ENCODE results near the gene BARX2.

The BARX2 gene

DNA sequence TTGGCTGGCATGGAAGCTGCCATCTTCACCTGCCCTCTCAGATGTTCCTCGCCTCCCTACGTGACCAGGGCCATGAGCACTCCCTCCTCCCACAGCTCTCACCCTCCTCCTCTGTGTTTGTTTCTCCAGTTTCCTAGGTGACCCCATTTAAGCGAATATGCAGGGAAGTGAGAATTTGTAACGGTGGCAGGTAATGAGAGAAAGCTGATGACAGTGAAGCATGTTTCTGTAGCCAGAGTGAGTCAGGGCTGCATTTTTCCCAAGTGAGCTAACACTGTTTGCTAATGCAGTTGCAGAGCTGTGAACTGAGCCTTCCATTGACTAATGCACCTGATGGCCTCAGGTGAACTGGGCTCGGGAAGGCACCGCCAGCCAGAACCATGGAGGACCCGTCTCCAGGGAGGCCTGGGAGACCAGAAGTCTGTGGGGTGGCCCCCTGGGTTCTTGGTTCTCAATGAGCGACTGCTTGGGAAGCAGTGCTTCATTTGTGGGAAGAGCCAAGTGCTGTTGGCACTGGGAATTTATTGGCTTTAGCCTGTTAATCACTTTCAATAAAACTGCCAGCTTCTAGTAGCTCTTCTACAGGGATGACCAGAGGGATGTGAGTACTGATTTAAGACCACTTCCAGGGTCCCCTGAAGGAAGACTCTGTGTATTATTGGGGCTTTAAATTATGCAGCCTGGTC lies 64.5 kb downstream of the BARX2 start:
- no peak for DNase-seq (ENCODE audit: low spot score)

DNA sequence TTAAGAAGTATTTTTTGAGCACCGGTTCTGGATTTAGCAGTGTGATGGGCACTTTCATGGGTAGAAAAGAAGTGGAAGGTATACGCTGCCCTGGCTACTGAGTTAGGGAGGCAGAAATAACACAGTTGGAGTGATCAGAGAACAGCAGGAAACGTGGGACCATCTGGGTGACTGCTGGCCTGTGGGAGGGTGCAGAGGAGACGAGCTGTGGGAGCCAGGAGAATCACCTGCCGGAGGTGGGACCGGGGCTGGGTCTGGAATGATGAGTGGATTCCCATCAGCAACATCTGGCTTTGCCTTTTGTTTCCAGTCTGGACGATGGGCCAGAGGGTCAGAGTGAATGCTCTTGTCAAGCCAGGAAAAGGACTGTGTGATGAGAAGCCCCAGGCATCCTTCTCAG lies 66.5 kb downstream of the BARX2 start:
- DNase-seq (ENCODE audit: low spot score) = no peak

DNA sequence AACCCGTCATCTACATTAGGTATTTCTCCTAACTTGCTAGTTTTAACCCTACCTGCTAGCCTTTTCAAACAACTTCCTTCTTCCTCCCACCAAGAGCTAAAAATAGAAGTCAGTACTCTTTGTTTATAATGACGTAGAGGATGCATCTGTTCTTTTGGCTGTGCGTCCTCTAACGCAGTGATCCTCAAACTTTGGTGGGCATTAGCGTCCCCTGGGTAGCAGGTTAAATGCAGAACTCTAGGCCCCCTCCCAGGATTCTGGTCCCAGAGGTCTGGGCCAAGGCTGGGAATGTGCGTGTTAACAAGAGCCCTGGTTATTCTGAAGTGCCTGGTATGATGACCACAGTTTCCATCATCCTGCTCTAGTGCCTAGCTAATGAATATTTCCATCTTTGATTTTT lies 67.6 kb downstream of the BARX2 start:
- no peak for DNase-seq (ENCODE audit: low spot score)

DNA sequence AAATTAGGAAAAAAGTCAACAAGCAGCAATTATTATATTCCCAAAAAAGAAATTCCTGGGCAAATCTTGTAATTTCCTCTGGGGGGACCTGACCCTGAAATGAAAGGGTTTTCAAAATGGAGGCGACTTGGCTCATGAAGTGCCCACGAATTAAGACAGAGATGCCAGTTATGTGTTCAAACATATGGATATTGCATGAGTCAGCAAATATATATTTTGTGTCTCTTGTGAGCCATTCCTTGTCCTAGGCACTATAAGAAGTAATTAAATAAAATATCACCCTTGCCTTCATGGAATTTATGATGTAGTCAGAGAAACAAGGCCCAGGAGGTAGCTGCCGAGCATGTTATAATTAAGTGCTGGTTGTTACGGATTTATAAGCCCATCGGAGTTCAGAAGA lies 68.6 kb downstream of the BARX2 start:
- DNase-seq (ENCODE audit: low spot score) = no peak

DNA sequence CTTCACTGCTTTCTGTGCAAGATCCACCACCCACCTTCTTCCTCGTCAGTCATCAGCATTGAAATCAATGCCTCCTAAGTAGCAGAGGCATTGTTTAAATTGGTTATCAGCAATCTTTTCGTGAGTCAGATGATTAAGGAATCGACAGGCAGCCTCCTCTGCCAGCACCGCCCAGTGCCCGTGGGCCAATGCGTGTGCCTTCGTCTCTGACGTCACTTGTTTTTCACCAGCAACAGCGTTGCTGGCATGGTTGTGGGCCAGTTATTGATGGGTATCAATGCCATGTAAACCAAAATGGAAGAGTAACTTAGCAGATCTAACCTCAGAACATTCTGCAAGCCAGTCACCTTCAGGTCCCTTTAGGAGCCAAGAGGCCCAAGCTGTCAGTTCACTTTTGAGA lies 69.6 kb downstream of the BARX2 start:
- DNase-seq (ENCODE audit: low spot score) = no peak

DNA sequence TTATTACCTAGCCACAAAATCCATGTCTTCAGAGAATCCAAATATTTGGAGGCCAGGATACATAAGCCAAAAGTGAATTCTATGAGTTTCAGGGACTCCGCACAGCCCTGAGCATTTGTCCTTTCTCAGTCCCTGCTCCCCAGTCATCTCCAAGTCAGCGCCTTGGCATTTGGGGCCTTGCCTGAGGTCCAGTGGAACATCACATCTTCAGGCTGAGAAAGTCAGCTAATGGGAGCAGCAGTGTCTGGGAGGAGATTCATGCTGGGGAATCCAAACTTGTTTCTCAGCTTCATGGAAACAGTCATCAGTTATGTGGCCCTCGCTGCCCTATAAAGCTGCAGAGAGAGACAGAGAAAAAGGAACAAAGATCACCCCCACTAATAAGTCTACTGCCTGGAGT lies 70.9 kb downstream of the BARX2 start:
- DNase-seq (ENCODE audit: low spot score) = no peak

DNA sequence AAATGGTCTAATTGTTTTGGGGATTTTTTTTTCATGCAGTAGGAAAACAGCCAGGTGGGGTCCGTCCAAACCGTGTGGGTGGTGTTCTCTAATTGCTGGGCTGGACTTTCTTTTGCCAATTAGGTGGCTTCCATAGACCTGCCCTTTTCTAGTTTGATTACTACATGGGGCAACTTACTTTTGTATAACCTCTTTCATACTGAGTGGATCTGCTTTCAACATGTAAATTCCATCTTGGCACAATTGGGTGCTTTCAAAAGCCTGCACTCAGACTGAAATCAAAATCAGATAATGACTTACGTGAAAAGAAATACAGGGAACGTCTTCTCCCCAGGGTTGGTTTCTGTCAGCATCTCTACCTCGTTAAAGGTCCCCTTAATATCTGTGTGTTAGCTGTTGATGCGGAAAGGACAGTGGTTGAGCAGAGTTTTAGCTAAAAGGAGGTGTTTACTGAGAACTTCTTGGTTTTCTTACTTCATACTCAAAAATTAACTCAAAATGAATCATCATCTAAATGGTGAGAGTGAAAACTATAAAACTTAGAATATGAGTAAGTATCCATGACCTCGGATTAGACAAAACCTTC lies 72.1 kb downstream of the BARX2 start:
- no peak for DNase-seq (ENCODE audit: low spot score)

DNA sequence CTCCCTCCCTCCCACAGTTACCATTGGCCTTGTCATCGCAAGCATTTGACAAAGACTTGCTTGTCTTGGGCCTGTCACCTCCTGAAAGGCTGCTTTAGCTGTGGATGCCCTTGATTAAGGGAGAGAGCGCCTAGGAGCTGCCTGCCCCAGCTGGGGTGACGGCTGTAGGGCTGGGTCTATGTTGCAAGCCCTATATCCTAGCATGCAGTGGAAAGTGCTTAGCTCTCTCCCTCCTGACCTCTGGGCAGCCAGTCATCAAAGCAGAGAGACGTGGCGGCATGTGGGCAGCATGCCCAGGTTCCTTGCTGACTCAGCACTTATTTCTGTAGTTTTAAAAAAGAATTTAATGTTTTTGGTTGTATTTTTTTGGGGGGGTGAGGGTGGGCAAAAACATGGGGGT lies 75.9 kb downstream of the BARX2 start:
- DNase-seq (ENCODE audit: low spot score) = no peak

DNA sequence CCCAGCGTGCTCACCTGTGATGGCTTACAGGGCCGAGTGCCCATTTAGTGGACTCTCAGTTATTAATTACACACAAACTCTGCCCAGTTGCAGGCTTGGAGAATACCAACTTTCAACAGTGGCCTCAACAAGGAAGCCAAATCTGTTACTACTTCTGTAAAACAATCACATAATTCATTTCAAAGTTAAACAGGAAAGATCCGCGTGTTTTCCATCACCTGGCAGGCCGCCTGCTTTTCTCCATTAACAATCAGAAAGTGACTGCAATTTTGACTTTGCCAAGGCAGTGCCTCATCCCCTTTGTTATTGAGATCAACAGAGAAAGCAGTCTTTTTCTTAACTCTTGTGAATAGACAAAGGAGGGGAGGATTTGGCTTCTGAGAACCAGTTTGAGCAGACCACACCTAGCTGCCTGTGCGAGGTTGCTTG lies 77.7 kb downstream of the BARX2 start:
- DNase-seq (ENCODE audit: low spot score) = no peak

DNA sequence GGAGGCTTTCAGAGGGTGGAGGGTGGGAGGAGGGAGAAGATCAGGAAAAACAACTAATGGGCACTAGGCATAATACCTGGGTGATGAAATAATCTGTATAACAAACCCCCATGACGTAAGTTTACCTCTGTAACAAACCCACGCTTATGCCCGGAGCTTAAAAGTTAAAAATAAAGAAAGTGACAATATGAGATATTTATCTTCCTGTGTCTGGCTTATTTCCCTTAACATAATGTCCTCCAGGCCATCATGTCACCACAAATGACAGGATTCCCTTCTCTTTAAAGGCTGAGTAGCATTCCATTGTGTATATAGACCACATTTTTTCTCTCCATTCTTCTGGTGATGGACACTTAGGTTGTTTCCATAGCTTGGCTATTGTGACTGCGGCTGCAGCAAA lies 79.5 kb downstream of the BARX2 start:
- no peak for DNase-seq (ENCODE audit: low spot score)

DNA sequence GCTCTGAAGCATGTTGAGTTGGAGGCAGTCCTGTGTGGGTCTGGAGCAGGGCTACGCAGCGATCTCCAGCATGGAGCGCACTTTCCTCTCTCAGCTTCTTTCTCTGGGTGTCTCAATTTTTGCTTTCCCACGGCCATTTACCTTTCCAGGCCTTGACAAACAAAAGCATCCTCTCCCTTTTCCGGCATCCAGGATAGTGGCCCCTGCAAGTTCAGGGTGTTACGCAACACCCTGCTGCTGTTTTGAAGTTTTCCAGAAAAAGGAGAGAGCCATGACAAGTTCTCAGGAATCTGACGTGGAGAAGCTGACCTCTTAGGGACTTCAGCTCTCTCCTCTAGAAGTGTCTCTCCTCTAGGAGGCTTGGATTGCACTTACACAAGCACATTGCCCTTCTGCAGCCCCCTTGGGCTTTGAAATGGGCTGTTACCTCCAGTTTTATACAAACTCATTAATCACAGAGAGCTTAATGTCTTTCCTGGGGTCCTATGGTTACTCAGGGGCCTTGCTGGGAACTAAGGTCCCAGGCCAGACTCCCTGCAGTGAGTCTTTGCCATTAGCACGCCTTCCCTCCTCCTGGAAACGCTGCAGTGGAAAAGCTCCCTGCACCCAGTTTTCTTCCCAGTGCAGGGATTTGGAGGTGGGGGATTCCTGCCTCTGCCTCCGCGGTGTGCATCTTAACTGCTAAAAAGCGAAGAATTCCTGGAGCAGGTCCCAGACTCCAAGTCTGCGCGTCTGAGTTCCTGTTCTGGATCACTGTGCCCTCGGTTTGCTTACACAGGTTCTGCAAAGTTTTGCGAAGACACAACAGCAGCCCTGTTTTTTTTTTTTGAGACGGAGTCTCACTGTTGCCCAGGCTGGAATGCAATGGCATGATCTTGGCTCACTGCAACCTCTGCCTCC lies 80.4 kb downstream of the BARX2 start:
- no peak for DNase-seq (ENCODE audit: low spot score)

DNA sequence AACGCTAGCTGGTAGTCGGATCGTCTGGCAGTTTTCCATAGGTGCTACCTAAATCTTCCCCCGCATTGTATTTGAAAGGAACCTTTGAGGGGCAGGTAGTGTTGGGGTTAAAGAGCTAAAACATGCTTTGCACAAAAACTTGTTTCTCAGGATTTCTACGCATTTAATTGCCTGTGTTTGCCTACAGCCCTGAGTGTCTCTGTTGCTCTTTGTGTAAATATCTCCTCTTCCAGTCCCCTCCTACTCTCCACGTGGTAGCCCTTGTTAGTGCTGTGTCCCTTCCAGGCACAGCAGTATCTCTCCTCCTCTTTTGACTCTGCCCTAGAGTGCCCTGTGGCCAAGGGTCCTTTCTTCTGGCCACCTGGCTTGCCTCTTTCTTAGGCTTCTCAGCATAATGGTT lies 81.7 kb downstream of the BARX2 start:
- DNase-seq (ENCODE audit: low spot score) = no peak

DNA sequence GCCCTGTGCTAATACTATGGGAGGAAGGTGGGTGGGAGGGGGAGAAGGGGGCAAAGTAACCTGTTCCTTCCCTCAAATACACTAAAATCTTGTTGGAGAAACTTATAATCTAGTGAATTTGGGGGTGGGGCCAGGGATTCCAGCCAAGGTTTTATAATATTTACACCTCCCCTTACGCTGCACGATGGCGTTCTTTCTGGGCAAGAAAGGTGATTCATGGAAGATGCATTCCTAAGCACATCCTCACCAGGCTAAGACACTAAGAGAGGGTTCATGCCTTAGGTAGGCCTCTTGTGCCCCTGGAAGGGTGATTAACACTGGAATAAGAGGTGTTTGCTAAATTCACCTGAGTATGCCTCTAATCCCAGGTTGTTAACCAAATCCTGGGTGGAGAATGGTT lies 82.6 kb downstream of the BARX2 start:
- DNase-seq (ENCODE audit: low spot score) = no peak

DNA sequence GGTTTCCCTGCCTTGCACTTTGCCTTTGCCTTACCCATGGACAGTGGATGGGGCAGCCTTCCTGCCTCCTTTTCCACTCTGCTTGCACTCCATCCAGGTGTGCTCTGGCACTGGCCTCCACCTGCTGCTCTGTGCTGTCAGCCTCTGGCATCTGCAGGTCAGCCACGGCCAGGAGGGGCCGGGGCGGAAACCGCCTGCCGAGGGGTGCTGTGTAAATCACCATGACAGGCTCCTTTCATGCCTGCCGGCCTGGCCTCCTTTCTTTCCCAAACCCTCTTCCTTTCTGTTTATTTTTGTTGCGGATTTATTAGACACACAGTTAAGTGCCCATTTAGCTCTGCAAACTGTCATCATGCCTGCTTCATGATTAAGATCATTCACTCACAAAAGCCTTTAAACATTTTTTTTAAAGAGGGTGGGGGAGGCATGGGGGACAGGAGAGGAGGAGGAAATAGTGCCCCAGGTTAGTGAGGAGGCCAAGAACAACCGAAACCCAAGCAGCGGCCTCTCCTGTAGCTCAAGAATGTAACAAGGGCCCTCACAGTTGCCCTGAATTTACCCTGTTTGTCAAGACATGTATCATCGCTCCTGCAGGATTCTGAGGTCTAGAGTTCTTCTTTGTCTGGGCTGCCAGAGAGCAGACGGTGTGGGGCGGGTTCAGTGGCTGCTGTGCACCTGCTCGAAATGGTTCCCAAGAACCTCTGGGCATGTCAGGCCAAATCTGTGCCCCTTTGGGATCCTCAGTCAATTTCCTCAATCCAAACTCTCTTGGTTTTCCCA lies 83.3 kb downstream of the BARX2 start:
- DNase-seq (ENCODE audit: low spot score) = no peak

DNA sequence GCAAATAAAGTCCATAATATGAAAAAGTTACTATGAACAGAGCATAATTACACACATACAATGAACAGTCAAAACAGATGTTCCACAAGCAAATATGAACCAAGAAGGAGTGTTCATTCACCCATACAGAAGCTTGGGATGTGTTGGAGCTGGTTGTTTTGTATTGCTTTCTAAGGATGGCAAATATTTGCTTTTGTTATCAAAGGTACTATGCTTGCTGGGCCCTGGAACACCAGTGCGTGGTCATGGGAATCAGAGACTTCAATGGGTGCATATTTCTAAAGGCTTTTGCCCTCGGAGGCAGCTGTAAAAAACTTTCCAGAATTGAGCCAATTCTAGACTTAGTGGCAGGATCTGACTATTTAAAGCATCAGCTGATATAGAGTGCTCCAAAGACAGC lies 85.1 kb downstream of the BARX2 start:
- DNase-seq (ENCODE audit: low spot score) = no peak

DNA sequence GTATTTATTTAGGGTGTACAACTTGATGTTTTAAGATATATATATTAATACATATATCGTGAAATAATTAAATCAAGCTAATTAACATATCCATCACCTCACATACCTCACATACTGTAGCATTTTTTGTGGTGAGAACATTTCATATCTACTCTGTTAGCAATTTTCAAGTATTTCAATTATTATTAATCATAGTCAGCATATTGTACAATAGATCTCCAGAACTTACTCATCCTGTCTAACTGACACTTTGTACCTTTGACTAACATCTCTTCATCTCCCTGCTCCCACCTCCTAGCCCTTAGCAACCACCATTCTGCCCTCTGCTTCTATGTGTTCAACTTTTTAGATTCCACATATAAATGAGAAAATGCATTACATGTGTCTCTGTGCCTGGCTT lies 108.4 kb downstream of the BARX2 start:
- no peak for DNase-seq (ENCODE audit: low spot score)

DNA sequence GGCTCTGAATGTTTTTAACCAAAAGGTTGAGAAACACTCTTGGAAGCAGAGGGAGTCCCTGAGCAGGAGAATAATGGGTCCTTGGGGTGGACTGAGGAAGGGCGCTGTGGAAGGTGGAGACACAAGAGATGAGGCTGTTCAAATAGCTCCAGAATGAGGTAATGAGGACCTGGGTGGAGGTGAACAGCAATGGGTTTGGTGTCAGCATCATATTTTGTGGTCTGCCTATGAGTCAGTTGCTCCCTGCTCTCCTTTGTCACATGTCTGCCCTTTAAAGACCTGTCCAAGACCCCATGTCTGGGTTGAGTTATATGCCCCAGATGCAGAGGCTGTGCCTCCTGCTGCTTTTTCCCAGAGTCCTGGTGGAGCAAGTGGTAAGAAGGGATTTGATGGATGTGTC lies 113.6 kb downstream of the BARX2 start:
- DNase-seq (ENCODE audit: low spot score) = no peak

DNA sequence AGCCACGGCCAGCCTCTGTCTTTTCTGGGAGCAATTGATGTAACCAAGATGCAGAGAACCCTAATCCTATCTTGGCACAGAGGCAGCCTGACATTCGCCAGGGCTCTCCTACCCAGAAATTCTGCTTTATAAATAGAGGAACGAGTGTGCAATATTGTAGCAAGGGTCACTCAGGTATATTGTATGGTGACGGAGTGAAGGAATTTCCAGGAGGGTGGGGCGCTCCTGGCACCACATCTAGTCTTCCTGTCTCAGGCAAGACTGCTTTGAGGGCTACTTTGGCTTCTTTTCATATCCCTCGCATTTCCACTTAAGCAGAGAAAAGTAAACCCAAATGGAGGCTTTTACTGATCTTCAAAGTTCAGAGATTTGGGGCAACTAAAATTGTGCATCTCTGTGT lies 114.4 kb downstream of the BARX2 start:
- DNase-seq (ENCODE audit: low spot score) = no peak

DNA sequence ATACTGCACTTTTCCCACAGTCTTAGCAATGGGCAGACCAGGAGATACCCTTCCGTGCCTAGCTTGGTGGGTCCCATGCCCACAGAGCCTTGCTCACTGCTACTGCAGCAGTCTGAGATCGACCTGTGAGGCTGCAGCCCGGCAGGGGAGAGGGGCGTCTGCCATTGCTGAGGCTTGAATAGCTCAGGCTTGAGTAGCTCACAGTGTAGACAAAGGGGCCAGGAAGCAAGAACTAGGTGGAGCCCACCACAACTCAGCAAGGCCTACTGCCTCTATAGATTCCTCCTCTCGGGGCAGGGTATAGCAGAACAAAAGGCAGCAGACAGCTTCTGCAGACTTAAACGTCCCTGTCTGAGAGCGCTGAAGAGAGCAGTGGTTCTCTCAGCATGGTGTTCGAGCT lies 118.1 kb downstream of the BARX2 start:
- DNase-seq (ENCODE audit: low spot score) = no peak

Measured in GM03348 (cell line).